Myocyte (in vitro differentiated cells): Measurements from ENCODE around the gene SAMD9. TPM values are rescaled to one million over a fixed set of nuclear protein-coding genes. Genes with fewer than 3 reads are reported as not detected.

ENCODE experiments used
- total RNA-seq: library from RNA; depleted of rRNA; stranded (reverse); fragments of >200 nt; gene quantifications from 2 replicates; pipeline ENCODE4 v1.2.3, GENCODE V29; 2014

The SAMD9 gene
- total RNA-seq, 1 donor from 2014 or later, result 17.6 TPM

Other genes with a start within 250 kb of the SAMD9 start
- gene SAMD9L, start 30.4 kb upstream of the SAMD9 start, total RNA-seq, result 25.0 and 27.7 TPM in 2 replicates
- not detected in 2 replicates for gene HEPACAM2, start 108.5 kb upstream of the SAMD9 start, total RNA-seq
- 38.2 and 46.6 TPM in 2 replicates for gene VPS50, start 114.4 kb upstream of the SAMD9 start, total RNA-seq